LoVo (cell line): ENCODE results near the gene ERVH48-1.
A peak's percentile ranks its signal among the peaks of the same experiment; 100 is the strongest.
"Not testable (repeated sequence)": the region's sequence is repeated elsewhere in the genome, so short reads cannot be mapped to it uniquely, and the experiment has no call there.

Source experiments
- DNase-seq: peaks from one replicate; pipeline ENCODE4 v3.0.0-alpha.2; 2016; ENCODE audit warnings: low spot score

Gene ERVH48-1

DNA sequence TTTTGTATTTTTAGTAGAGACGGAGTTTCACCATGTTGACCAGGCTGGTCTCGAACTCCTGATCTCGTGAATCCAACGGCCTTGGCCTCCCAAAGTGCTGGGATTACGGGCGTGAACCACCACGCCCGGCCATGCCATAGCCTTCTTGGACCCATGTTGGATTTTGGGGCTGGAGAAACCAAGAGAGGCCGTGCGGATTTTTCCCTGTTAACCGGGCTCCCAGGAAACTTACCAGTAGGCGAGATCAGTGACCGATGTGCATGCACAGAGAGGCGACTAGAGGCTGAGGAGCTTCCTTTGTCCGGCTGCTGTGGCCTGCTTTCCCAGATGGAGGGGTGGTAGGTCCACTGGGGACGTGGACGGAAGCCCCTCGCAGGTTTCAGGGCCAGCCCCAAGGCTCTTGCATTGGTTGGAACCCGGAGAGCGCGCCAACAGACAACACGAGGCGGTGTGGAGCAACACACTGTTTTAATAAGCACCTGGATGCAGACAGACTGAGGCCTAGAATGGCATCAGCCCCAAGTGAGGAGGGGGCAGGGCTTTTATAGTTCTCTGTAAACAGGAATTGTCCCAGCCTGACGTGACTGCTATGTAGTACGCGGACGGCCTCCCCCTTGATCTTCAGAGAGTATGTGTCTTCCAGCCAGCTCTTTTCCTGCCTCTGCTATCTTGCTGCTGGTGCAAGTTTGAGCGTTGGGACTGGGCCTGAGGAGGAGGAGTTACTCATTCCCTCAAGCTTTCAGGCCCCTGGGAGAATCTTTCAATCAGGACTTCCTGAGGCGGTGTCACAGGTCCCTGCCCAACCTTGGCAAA lies at the start of gene ERVH48-1:
TSS of gene ERVH48-1 (minus strand) at position 517 of the 813 bp plus-strand sequence. CDS start 6,624 bp downstream, outside the sequence.
- DNase-seq, result no peak

DNA sequence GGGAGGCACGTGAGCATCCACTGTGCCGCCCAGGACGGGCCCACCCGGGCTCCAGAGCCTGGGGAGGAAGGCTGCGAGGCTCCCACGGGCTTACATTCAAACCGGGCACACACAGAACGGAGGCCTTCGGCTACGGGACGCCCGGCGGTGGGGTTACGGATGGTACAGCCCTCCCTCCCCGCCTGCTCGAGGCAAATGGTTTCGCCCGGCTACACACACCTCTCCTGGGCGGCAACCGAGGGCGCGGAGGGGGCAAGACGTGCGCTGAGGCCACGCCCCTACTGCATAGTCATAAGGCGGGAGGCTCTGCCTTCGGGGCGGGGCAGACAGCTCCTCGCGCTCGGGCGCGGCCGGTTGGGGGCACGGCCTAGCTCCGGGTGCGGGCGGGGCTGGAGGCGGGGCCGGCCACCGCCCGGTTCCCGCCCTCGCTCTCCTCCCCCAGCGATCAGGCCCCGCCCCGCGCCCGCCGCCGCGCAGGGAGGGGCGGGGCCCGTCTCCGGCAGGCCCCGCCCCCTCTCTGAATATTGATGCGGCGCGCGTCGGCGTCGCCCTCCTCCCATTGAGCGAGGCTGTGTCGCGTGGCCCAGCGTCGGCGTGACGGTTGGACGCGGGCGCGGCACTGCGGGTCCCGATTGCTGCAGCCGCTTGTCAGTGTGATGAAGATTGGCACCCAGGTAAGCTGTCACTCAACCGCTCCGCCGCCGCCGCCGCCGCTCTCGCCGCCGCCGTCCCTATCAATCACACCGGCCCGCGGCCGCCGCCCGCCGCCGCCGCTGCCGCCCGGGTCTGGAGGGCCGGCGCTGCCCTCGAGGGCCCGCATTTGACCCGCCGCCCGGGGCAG lies 48.8 kb upstream of the ERVH48-1 start, which contains the start of gene PKNOX1:
TSS of gene PKNOX1 (plus strand) at position 572 of the 841 bp plus-strand sequence. CDS start 29,820 bp downstream, outside the sequence.
- peak; percentile 100 for DNase-seq

DNA sequence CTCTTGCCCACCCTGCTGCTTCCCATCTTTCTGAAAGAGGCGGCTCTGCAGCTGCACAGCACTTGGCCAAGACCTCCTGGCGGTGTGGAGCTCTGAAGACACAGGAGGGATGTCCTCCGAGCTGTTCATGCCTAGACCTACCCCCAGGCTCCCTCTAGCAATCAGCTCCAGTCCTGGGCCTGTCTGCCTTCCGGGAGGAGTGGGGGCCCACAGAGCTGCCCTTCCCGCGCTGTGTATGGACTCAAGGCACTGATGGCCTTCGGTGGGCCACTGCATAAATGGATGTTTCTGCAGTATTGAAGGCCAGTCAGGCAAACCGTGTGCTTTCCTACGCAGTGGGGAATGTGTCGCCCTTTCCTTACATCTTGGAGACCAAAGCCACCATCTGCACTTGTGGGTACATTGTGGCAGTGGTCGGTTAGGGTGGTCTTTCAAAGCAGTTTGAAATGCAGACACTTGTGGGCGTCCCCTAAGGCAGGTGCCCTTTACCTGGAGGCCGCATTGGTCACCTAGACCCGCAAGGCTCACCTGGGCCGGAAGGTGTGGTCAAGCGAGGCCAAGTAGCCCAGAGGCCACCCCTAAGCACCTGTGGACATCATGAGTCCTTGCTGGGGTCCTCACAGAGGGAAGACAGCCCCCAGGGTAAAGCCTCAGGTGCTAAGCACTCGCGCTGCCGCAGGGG lies 48.0 kb upstream of the ERVH48-1 start:
- DNase-seq, result no peak

DNA sequence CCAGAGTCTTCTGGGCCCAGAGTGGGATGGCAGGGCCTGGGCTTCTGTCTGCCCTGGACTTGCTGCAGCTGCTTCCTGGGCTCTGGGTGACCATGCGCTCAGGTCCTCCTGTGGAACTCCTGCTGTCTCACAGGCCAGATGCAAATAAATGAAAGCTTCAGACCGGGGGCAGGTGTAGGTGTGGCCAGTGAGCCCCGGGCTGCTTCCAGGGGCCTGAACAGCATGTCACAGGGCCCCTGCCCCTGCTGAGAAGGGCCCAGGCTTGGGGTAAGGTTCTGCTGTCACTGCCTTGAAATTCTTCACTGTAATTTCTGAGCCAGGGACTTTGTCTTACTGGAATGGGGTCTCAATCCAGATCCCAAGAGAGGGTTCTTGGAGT lies 46.5 kb upstream of the ERVH48-1 start:
- no peak for DNase-seq

DNA sequence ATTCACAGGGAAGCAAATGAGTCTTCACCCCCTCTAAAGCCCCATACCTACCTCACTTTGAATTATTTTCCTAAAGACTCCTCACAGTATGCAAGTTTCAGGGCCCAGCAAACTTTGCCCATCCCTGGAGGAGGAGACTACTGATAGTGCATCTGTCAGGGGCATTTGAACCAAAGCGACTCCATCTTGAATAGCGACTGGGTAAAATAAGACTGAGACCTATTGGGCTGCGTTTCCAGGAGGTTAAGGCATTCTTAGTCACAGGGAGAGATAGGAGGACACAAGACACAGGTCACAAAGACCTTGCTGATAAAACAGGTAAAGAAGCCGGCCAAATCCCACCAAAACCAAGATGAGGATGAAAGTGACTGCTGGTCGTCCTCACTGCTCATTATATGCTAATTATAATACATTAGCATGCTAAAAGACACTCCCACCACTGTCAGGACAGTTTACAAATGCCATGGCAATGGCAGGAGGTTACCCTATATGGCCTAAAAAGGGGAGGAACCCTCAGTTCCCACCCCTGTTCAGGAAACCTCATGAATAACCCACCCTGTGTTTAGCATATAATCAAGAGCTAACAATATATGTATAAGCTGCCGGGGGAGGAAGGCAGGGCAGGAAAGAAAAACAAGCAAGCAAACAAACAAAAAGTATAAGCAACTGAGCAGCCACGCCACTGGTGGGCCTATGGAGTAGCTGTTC lies 45.7 kb upstream of the ERVH48-1 start:
- no peak for DNase-seq

DNA sequence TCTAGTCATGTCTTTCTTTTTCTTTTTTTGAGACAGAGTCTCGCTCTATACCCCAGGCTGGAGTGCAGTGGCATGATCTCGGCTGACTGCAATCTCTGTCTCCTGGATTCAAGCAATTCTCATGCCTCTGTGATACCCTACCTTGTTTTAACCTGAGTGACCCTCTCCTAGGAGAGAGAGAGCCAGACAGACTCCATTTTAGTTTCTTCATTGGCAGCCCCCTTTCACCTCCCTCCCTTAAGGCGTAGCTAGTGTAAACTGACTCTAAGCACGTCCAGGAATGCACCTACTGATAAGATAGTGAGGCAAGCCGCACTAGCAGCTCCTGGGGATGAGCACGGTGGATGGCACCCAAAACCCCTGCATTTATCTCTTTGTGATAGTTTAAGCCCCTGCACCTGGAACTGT lies 43.8 kb upstream of the ERVH48-1 start:
- no peak for DNase-seq

DNA sequence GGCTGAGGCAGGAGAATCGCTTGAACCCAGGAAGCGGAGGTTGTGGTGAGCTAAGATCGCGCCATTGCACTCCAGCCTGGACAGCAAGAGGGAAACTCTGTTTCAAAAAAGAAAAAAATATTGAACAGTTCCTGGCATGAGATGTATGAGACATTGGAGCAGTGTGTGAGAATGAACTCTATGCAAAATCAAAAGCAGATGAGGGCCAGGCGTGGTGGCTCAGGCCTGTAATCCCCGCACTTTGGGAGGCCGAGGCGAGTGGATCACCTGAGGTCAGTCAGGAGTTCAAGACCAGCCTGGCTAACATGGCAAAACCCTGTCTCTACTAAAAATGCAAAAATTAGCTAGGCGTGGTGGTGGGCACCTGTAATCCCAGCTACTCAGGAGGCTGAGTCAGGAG lies 42.2 kb upstream of the ERVH48-1 start:
- not testable (repeated sequence) for DNase-seq

DNA sequence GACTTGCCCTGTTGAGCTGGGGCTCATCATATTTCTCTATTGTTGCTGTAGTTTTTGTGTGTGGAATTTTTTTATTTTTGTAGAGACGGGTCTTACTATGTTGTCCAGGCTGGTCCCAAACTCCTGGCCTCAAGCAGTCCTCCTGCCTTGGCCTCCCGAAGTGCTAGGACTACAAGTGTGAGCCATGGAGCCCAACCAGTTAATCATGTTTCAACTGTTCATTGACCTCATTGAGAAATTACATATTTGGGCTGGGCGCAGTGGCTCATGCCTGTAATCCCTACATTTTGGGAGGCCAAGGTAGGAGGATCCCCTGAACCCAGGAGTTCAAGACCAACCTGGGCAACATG lies 39.8 kb upstream of the ERVH48-1 start:
- no peak for DNase-seq

DNA sequence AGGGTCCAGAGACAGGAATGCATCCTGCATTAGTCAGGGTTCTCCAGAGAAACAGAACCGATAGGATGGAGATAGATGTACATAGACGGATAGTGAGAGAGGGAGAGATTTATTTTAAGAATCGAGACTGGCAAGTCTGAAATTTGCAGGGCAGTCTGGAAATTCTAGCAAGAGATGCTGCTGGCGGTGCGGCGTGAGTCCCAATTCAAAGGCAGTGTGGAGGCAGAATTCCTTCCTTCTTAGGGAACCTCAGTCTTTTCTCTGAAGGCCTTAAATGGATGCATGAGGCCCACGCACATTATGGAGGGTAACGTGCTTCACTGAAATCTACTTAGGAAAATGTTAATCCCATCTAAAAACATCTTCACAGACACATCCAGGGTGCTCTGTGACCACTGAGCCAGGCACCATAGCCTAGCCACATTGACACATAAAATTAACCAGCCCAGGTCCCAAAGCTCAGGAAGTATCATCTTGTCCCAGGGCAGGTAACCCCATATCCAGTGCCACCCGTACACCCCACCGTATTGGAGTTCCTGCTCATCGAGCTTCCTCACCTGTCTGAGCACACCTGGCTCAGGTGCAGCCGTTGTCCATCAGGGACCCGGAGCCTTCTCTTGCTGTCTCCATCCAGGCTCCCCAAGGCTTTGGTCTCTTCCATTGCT lies 39.2 kb upstream of the ERVH48-1 start:
- DNase-seq, result no peak

DNA sequence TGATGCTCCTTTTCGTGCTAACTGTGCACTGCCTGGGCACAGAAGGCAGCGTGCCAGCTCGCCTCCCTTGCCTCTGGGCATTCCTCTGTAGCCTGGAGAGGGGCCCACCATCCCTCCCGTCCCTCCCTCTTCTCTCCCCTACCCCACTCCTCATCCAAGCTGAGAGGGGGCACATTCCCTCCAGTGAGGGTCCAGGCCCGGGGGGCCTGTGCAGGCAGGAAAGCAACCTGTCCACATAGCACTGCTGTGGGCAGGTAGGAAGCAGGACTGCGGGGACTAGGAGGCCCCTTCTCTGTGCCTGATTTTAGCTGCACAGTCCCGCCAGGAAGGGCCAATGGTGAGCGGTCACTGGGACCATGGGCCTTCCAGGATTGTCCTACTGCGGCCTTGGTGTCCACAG lies 38.7 kb upstream of the ERVH48-1 start:
- no peak for DNase-seq

DNA sequence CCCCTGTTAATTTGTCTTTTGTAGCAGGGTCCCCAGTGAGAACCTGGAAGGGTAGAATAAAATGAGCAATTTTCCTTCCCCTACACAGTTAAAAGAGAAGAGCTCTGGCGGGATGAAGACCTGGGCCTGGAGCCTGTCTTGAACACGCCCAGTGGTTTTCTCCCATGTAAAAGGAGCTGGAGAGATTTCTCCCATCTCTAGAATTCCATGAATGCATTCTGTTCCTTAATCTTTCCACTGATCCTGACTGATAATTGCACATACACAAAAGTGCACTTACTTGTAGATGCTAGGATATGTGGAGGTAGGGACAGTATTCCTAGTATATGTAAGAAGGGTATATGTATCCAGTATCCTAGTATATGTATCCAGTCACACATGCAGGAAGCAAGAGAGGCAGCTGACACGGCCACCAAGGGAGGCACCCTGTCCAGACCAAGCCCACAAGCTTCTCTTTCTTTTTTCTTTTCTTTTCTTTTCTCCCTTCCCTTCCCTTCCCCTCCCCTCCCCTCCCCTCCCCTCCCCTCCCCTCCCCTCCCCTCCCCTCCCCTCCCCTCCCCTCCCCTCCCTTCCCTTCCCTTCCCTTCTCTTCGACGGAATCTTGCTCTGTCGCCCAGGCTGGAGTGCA lies 37.1 kb upstream of the ERVH48-1 start:
- DNase-seq, result no peak

DNA sequence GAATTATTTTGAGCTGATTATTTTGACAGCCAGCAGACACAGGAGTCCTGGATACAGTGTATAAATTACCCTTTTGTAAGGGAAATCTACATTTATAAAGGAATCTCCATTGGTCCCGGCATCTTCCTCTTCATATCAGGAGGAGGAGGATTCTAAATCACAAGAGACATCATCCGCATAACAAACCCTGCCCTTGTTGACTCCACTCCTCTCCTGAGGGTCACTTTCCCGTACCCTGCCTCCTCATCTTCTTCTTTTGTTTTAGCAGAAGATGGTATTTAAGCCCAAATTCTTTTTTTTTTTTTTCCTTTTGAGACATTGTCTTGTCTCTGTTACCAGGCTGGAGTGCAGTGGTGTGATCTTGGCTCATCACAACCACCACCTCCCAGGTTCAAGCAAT lies 34.3 kb upstream of the ERVH48-1 start:
- no peak for DNase-seq

DNA sequence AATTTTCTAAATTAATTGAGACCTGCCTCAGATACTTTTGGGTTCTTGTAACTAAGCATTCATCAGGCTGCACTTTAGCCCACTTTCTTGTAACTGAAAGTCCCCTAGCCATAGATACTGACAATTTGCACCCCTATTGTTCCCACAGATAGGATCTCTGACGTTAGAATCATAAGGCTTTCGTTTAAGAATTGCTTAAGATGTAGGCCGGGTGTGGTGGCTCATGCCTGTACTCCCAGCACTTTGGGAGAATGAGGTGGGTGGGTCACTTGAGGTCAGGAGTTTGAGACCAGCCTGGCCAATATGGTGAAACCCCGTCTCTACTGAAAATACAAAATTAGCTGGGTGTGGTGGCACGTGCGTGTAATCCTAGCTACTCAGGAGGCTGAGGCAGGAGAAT lies 32.7 kb upstream of the ERVH48-1 start:
- not testable (repeated sequence) for DNase-seq

DNA sequence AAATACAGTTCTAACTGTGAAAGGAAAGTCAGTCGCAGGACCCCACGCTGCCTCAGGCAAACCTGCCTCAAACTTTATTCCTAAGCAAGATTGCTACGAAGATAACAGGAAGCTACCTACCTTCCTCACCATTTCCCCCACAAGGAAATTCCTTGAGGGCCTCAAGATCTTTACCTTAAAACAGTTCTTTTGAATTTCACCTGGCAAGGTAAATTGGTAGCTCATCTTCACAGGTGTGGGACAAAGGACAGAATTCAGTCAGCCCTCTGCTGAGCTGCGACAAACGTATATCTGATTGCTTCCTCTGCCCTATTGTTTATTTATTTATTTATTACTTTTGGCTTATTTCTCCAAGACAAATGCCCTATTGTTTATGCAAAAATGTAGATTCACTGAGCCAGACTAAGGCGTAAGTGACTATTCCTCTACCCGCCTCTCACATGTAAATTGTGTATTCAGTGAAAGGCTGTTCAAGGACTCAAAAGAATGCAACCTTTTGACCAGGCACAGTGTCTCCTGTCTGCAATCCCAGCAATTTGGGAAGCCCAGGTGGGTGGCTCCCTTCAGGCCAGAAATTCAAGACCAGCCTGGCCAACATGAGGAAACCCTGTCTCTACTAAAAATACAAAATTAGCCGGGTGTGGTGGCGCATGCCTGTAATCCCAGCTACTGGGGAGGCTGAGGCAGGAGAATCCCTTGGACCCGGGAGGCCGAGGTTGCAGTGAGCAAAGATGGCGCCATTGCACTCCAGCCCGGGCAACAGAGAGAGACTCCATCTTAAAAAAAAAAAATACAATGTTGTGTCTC lies 31.6 kb upstream of the ERVH48-1 start:
- DNase-seq, result no peak

DNA sequence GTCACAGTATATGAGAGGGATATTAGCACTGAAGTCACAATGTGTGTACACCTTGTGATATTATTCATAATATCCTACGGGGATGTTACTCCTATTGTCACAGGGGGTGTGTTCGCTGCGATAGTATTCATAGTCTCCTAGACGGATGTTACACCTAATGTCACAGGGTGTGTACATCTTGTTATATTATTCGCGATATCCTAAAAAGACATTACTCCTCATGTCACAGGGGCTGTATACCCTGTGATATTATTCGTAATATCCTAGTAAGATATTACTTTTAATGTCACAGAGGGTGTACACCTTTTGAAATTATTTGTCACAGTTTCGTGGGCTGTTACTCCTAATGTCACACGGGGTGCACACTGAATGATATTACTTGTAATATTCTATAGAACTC lies 25.8 kb upstream of the ERVH48-1 start:
- not testable (repeated sequence) for DNase-seq

DNA sequence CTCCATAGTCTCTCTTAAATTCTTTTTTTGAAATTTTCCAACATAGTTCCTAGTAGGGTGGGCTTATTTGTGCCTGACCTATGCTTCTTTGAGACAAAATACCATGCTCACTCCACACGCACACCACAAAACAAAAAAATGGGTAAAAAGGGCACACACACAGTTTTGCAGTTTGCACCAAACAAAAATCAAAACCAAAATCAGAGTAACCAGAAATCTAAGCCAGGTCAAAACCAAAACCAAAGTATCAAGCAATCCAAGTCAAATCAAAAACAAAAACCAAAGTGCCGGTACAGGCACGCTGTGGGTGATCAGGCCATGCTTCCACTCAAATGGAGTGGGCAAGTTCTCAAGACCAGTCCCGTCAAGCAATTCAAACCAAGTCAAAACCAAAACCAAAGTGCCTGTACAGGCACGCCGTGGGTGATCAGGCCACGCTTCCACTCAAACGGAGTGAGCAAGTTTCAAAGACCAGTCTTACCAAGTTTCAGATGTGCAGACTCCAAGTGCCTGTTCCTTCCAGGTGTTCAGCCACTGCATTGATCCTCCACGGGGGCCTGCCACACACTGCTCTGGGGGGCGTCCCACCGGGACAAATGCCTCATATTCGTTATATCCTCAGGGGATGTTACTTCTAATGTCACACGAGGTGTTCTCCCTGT lies 23.8 kb upstream of the ERVH48-1 start:
- not testable (repeated sequence) for DNase-seq

DNA sequence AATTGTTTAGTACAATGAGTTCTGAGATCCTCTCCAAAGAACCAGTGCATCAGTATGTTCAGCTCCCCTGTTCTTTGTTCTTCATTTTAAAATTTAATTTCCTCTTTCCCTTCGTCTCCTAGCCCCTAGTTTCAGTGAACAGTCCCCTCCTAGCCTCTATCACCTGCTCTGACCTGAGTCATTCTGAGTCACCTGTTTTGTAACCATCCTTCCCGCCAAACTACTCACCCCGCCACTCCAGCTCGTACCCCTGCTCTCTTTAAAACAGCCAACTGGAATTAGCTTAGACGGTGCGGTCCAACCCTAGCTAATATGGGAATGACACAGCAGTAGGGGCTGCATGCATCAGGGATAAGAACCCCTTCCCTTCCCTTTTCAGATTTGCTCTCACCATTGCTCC lies 16.8 kb upstream of the ERVH48-1 start:
- peak; percentile 21 for DNase-seq

DNA sequence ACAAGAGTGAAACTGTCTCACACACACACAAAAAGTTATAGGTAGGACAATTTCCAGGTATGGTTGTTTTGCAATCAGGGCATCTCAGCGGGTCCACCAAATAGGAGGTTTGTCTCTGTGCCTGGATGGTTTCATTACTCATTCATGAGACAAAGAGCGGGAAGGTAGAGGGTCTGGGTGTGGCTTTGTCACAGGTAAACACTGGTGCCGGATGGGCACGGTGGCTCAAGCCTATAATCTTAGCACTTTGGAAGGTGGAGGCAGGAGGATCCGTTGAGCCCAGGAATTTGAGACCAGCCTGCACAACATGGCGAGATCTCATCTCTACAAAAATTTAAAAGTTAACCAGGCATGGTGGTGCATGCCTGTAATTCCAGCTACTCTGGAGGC lies 16.3 kb upstream of the ERVH48-1 start:
- DNase-seq, result peak; percentile 39

DNA sequence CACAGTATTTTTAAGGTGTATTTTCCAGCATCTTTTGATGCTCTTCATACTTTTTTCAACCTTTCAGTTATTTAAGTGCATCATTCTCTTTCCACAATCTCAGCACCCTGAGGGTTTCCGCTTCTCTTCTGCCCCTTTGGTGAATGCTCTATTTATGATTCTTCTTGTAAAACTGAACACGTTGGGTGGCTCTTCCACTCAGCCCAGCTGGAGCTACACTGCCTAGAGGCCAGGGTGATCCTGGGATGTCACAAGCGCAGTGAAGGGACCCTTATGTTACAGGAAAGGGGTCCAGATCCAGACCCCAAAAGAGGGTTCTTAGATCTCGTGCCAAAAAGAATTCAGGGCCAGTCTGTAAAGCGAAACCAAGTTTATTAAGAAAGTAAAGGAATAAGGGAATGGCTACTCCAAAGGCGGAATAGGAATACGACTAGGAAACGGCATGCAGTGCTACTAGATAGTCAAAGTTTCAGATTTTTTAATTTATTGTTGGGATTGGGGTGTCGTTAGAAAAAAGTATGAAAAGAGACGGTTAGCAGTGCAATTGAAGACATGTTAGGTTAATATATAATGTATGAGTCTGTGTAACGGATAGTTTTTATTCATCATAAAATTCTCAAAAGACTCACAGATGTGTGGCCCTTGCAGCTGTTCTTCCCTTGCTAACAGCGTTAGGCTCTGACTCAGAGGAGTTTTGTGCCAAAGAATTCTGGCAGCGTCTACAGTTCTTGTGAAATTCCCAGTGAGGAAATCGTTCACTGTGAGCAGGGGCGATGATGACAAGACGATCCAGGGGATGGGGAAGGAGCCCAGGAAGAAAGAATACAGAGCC lies 14.4 kb upstream of the ERVH48-1 start:
- DNase-seq, result peak; percentile 63
